ENCODE data around the gene ARRB2.

DNA sequence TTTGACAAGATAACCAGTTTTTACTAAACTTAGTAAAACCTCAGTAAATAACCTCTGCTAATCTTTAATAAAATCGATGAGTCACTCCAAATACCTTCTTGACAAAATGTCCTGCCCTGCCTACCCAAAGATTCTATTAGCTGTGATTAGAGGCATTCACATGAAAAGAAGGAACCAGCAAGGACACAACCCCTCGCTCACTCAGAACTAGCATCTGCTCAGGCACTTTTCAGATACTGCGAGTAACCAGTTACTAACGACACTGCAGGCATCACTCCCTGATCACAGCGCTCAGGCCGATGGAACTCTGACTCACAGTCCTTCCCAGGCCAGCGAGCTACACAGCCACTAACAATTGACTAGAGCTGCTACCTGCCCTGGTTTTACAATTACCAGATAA, 30.8 kb upstream of the ARRB2 start:
- TF ChIP-seq ELF4 (IDR thresholded peaks at IDR 0.05), result no peak
- TF ChIP-seq SP1 (IDR thresholded peaks at IDR 0.05), result no peak

All from HEK293T (cell line).